Astrocyte (in vitro differentiated cells and primary cell): Measurements from ENCODE around the gene LAMA3. TPM values are rescaled to one million over a fixed set of nuclear protein-coding genes. Genes with fewer than 3 reads are reported as not detected.

Source experiments
- DNase-seq: peaks from one replicate; pipeline ENCODE4 v3.0.0-alpha.2; 2010; ENCODE audit warnings: low read depth
- FAIRE-seq: peaks from 2 replicates; lab custom pipeline; 2011; peaks lifted over from hg19 to GRCh38; lab: Jason Lieb, UNC
- H2AFZ ChIP-seq: 2 replicates; pipeline ENCODE4 v1.6.0; 2012; ENCODE audit warnings: low read depth, low read length, inconsistent platforms
- H3K27ac ChIP-seq: 2 replicates; pipeline ENCODE4 v1.5.1; 2011; ENCODE audit warnings: low read depth, low read length, inconsistent platforms
- H3K27me3 ChIP-seq: 2 replicates; pipeline ENCODE4 v1.6.0; 2011; ENCODE audit warnings: low read length, inconsistent platforms; ENCODE audit not compliant: insufficient read depth
- H3K36me3 ChIP-seq: 2 replicates; pipeline ENCODE4 v1.5.1; 2011; ENCODE audit warnings: low read length, inconsistent platforms; ENCODE audit not compliant: insufficient read depth
- H3K4me1 ChIP-seq: 2 replicates; pipeline ENCODE4 v1.5.1; 2011; ENCODE audit warnings: low read length, inconsistent platforms; ENCODE audit not compliant: insufficient read depth
- H3K4me2 ChIP-seq: 2 replicates; pipeline ENCODE4 v1.6.0; 2012; ENCODE audit warnings: low read length, inconsistent platforms
- H3K4me3 ChIP-seq: 2 replicates; pipeline ENCODE4 v1.5.1; 2011; ENCODE audit warnings: low read depth, mild to moderate bottlenecking, low read length, inconsistent platforms; ENCODE audit not compliant: insufficient read depth
- H3K79me2 ChIP-seq: 2 replicates; pipeline ENCODE4 v1.6.0; 2012; ENCODE audit warnings: mild to moderate bottlenecking, low read length, inconsistent platforms; ENCODE audit not compliant: insufficient read depth
- H3K9ac ChIP-seq: 2 replicates; pipeline ENCODE4 v1.6.0; 2012; ENCODE audit warnings: mild to moderate bottlenecking, low read length, inconsistent platforms
- H3K9me3 ChIP-seq: 2 replicates; pipeline ENCODE4 v1.5.1; 2012; ENCODE audit warnings: low read depth, mild to moderate bottlenecking, low read length, inconsistent platforms; ENCODE audit not compliant: insufficient read depth
- H4K20me1 ChIP-seq: 2 replicates; pipeline ENCODE4 v1.6.0; 2012; ENCODE audit warnings: low read length, inconsistent platforms; ENCODE audit not compliant: insufficient read depth
- H3K27ac Mint-ChIP-seq: one replicate; pipeline ENCODE4 v1.8.0; 2021; ENCODE audit warnings: mild to moderate bottlenecking, mixed read lengths; ENCODE audit not compliant: unreplicated experiment
- H3K27me3 Mint-ChIP-seq: one replicate; pipeline ENCODE4 v1.8.0; 2021; ENCODE audit warnings: low read depth, mixed read lengths; ENCODE audit not compliant: unreplicated experiment
- H3K36me3 Mint-ChIP-seq: one replicate; pipeline ENCODE4 v1.8.0; 2021; ENCODE audit warnings: low read depth, mixed read lengths; ENCODE audit not compliant: unreplicated experiment
- H3K4me1 Mint-ChIP-seq: one replicate; pipeline ENCODE4 v1.8.0; 2021; ENCODE audit warnings: low read depth, mixed read lengths; ENCODE audit not compliant: unreplicated experiment
- H3K4me3 Mint-ChIP-seq: one replicate; pipeline ENCODE4 v1.8.0; 2021; ENCODE audit warnings: mild to moderate bottlenecking, moderate library complexity, mixed read lengths; ENCODE audit not compliant: unreplicated experiment
- H3K9me3 Mint-ChIP-seq: one replicate; pipeline ENCODE4 v1.8.0; 2021; ENCODE audit warnings: mild to moderate bottlenecking, mixed read lengths; ENCODE audit not compliant: unreplicated experiment
- CTCF ChIP-seq: IDR thresholded peaks from 2 replicates; pipeline ENCODE4 v1.5.1; 2011; ENCODE audit warnings: low read depth, mild to moderate bottlenecking, inconsistent platforms, low read length, moderate library complexity; ENCODE audit not compliant: insufficient read depth
- EZH2 ChIP-seq: IDR thresholded peaks from 2 replicates; pipeline ENCODE4 v1.6.1; 2012; ENCODE audit warnings: mild to moderate bottlenecking, low read length, inconsistent platforms; ENCODE audit not compliant: insufficient read depth
- total RNA-seq: library from RNA; stranded (reverse); gene quantifications from 2 replicates; pipeline ENCODE4 v1.2.1, GENCODE V29; 2021

LAMA3 gene
- total RNA-seq, 1 donor from 2014 or later, result 0.86 TPM

DNA sequence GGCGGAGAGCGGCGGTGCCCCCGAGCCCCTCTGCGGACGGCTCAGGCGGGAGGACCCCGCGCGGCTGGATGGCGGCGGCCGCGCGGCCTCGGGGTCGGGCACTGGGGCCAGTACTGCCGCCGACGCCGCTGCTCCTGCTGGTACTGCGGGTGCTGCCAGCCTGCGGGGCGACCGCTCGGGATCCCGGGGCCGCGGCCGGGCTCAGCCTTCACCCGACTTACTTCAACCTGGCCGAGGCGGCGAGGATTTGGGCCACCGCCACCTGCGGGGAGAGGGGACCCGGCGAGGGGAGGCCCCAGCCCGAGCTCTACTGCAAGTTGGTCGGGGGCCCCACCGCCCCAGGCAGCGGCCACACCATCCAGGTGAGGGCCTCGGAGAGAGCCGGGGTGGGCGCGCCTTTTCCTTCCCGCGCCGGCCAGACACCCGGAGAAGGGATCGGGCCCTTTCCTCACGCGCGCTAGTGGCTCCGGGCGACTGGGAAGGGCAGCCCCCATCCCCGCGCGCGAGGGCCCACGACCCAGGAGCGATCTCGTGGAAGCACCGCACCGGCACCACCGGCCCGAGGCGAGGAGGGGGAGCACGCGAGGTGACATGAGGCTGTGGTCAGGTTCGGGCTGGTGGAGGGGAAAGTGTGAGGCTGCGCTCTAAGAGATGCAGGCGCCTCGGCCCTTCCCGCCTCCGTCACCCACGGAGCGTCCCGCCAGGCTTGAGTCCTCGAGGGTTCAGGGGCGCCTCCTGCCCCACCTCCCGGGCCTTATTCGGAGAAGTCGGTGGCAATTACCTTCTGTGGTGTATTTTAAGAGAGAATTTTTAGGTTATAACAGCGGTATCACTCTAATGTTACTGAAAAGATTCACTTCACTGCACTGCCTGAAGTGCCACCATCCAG, 607 bp downstream of the LAMA3 start:
- no peak for FAIRE-seq
- no peaks in the 10 kb centered on the region for H3K36me3 Mint-ChIP-seq

GRCh38 chr18:23690505-23691068, 1.3 kb downstream of the LAMA3 start:
- peak overlapping the region; percentile 23 for H3K4me3 Mint-ChIP-seq

More for the DNA sequence above, 607 bp downstream of the LAMA3 start:
- no peaks in the 10 kb centered on the region for H3K9me3 Mint-ChIP-seq
- H3K27me3 Mint-ChIP-seq, result peaks cover 30% of the 10 kb centered on the region
- peak overlapping the region; percentile 86 for H3K4me2 ChIP-seq
- H2AFZ ChIP-seq, result peak overlapping the region; percentile 73
- H3K9me3 ChIP-seq, result no peaks in the 10 kb centered on the region
- peak overlapping the region; percentile 14 for H3K9ac ChIP-seq
- DNase-seq, result no peak
- no peak overlapping the region for H3K27ac ChIP-seq
- peak overlapping the region; percentile 48 for H3K4me3 ChIP-seq
- H3K4me1 ChIP-seq, result peaks cover 14% of the 10 kb centered on the region
- TF ChIP-seq EZH2 (peak; percentile 86), CTCF (no peak)
- H3K4me3 Mint-ChIP-seq, result peak overlapping the region; percentile 23
- H4K20me1 ChIP-seq, result no peaks in the 10 kb centered on the region
- H3K27ac Mint-ChIP-seq, result no peak overlapping the region
- H3K36me3 ChIP-seq, result no peaks in the 10 kb centered on the region
- H3K79me2 ChIP-seq, result no peaks in the 10 kb centered on the region
- peaks cover 31% of the 10 kb centered on the region for H3K27me3 ChIP-seq
- peaks cover 3% of the 10 kb centered on the region for H3K4me1 Mint-ChIP-seq

More at GRCh38 chr18:23690505-23691068, 1.3 kb downstream of the LAMA3 start:
- no peak overlapping the region for H3K27ac Mint-ChIP-seq
- Histone ChIP-seq H3K4me3 (no peak overlapping the region), H3K4me2 (peak overlapping the region; percentile 86), H3K36me3 (no peaks in the 10 kb centered on the region), H3K9ac (no peak overlapping the region), H3K9me3 (no peaks in the 10 kb centered on the region), H3K27ac (no peak overlapping the region), H3K4me1 (peaks cover 18% of the 10 kb centered on the region), H4K20me1 (no peaks in the 10 kb centered on the region), H3K79me2 (no peaks in the 10 kb centered on the region), H2AFZ (no peak overlapping the region), H3K27me3 (peaks cover 31% of the 10 kb centered on the region)
- H3K9me3 Mint-ChIP-seq, result no peaks in the 10 kb centered on the region
- H3K36me3 Mint-ChIP-seq, result no peaks in the 10 kb centered on the region
- peaks cover 9% of the 10 kb centered on the region for H3K4me1 Mint-ChIP-seq
- H3K27me3 Mint-ChIP-seq, result peaks cover 30% of the 10 kb centered on the region
- TF ChIP-seq EZH2 (no peak), CTCF (no peak)
- FAIRE-seq (no peak), DNase-seq (no peak)
